UCSD-AML1 (cell line): ENCODE data around the gene KCNAB2.

Source experiments
- DNase-seq: peaks from one replicate; lab custom pipeline; 2025; ENCODE audit not compliant: unreplicated experiment; lab: John Stamatoyannopoulos, UW

Gene KCNAB2

GRCh38 chr1:6144647-6145395 is 99.1 kb downstream of the KCNAB2 start:
- no peak for DNase-seq

GRCh38 chr1:6145396-6145750 is 99.7 kb downstream of the KCNAB2 start:
- no peak for DNase-seq

- DNase-seq = no peak
Observed at GRCh38 chr1:6145864-6146410, 100.2 kb downstream of the KCNAB2 start.

- DNase-seq = no peak
Observed at GRCh38 chr1:6148497-6149241, 103.0 kb downstream of the KCNAB2 start.

DNA sequence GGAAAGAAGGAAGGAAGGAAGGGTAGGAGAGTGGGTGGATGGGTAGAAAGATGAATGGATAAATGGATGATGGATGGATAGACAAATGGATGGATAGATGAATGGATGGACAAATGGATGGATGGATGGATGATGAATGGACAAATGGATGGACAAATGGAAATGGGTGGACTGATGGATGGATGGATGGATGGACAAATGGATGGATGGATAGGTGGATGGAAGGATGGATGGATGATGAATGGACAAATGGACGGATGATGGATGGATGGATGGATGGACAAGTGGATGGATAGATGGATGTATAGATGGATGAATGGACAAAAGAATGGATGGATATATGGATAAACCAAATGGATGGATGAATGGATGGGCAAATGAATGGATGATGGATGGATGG is 103.9 kb downstream of the KCNAB2 start:
- DNase-seq = no peak

DNA sequence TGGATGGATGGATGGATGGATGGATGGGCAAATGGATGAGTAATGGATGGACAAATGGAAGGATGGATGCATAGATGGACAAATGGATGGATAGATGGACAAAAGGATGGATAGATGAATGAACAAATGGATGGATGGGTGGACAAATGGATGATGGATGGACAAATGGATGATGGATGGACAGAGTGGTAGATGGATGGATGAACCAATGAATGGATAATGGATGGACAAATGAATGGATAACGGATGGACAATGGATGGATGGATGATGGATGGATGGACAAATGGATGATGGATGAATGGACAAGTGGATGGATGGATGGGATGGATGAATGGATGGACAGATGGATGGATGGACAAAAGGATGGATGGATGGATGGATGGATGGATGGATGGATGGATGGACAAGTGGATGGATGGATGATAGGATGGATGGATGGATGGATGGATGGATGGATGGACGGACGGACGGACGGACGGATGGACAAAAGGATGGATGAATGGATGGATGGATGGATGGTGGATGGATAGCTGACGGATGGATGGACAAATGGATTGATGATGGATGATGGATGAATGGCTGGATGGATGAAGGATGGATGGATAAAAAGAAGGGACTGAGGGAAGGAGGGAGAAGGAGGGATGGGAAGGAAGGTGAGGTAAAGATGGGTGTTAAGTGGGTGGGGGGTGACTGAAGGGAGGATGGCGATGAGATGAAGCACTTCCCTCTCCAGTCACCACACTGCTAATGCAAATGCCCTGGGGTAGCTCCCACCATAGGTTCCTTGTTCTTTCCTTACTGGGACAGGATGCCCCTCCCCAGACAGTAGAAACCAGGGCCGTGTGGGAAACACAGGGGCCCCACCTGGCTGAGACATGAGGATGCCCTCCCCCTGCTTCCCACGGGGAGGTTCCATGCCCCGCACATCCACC is 104.6 kb downstream of the KCNAB2 start:
- no peak for DNase-seq
